Lung (tissue), 12 donors: ENCODE measurements around the gene NECTIN4. TPM values are rescaled to one million over a fixed set of nuclear protein-coding genes. Genes with fewer than 3 reads are reported as not detected.

ENCODE experiments used
- ATAC-seq: fragments of 200-7000 bp; cut with Tn5 transposase; one replicate; pipeline ENCODE4 v1.9.1; 2020; ENCODE audit warnings: moderate number of reproducible peaks; ENCODE audit not compliant: insufficient read depth, low FRiP score
- DNase-seq, 3 donors: peaks; one replicate each; pipeline ENCODE4 v3.0.0-alpha.2; 2013 to 2017
- H3K27ac ChIP-seq, 2 donors: one replicate each; pipeline ENCODE4 v1.5.1; 2013; ENCODE audit warnings: mild to moderate bottlenecking in 2 of 2, moderate library complexity in 2 of 2, control low read depth in 1 of 2, inconsistent platforms in 1 of 2, low read depth in 1 of 2, low read length in 1 of 2
- H3K27me3 ChIP-seq, 3 donors: one replicate each; pipeline ENCODE4 v1.5.1; 2013; ENCODE audit warnings: low read length in 2 of 3; ENCODE audit not compliant: control insufficient read depth in 3 of 3, insufficient read depth in 3 of 3
- H3K36me3 ChIP-seq, 4 donors: one replicate each; pipeline ENCODE4 v1.5.1; 2013; ENCODE audit warnings: low read length in 4 of 4, mild to moderate bottlenecking in 1 of 4, moderate library complexity in 1 of 4; ENCODE audit not compliant: control insufficient read depth in 4 of 4, insufficient read depth in 4 of 4
- H3K4me1 ChIP-seq, 5 donors: one replicate each; pipeline ENCODE4 v1.5.1; 2013; ENCODE audit warnings: low read length in 5 of 5, mild to moderate bottlenecking in 2 of 5, moderate library complexity in 1 of 5; ENCODE audit not compliant: control insufficient read depth in 5 of 5, insufficient read depth in 5 of 5
- H3K4me3 ChIP-seq: one replicate; pipeline ENCODE4 v1.5.1; 2013; ENCODE audit warnings: mild to moderate bottlenecking, control low read depth, moderate library complexity
- H3K9ac ChIP-seq, 2 donors: one replicate each; pipeline ENCODE4 v1.5.1; 2013; ENCODE audit warnings: low read length in 2 of 2, control low read depth in 1 of 2; ENCODE audit not compliant: insufficient read depth in 1 of 2
- H3K9me3 ChIP-seq, 4 donors: one replicate each; pipeline ENCODE4 v1.5.1; 2013; ENCODE audit warnings: low read length in 3 of 4, mild to moderate bottlenecking in 1 of 4, moderate library complexity in 1 of 4; ENCODE audit not compliant: control insufficient read depth in 4 of 4, insufficient read depth in 3 of 4
- CTCF ChIP-seq: IDR thresholded peaks from 2 replicates; pipeline ENCODE4 v1.5.1; 2012; ENCODE audit warnings: mild to moderate bottlenecking; ENCODE audit errors: control extremely low read depth, extremely low read depth
- WGBS, 2 donors: extraction: QIAGEN DNeasy Blood & Tissue Kit; methylation state at CpG; one replicate each; pipeline ENCODE4 v1.1.7; 2013; 5-methylcytosine and 5-hydroxymethylcytosine counted together
- polyA plus RNA-seq, 2 donors: library from polyadenylated mRNA; stranded (reverse); fragments of 200-250 nt; gene quantifications; one replicate each; pipeline ENCODE4 v1.2.1, GENCODE V29; 2013
- total RNA-seq, 2 donors: library from RNA; depleted of rRNA in 1 of 2; stranded (reverse); fragments of >200 nt in 1 of 2; gene quantifications; one replicate each; pipeline ENCODE4 v1.2.1, GENCODE V29; 2014 to 2021
- donor health status: control.
- donor health status: control.
- donor health status: Bipolar disorder and iron deficiency.
- donor health status: healthy.
- donor health status: DM: yes; HTN: yes; CAD: no.

NECTIN4 gene
- total and polyA plus RNA-seq, 4 donors: 6.2 to 12.5 (median 9.9) TPM

GRCh38 chr1:161072751-161073449 lies 16.5 kb downstream of the NECTIN4 start:
- H3K9me3 ChIP-seq: no peaks in the 10 kb centered on the region
- DNase-seq (no peak), ATAC-seq (no peak)
- WGBS, 2 donors: 93 to 95% methylated on average over 19 of the region's 19 CpGs
- no peak overlapping the region for H3K27ac ChIP-seq
- H3K36me3 ChIP-seq: peaks cover 0 to 2% (median 0%) of the 10 kb centered on the region in 4 donors
- no peak overlapping the region for H3K4me3 ChIP-seq
- H3K4me1 ChIP-seq: peaks cover 0 to 2% (median 0%) of the 10 kb centered on the region in 5 donors
- no peak for TF ChIP-seq CTCF
- H3K9ac ChIP-seq: no peak overlapping the region
- no peaks in the 10 kb centered on the region for H3K27me3 ChIP-seq

DNA sequence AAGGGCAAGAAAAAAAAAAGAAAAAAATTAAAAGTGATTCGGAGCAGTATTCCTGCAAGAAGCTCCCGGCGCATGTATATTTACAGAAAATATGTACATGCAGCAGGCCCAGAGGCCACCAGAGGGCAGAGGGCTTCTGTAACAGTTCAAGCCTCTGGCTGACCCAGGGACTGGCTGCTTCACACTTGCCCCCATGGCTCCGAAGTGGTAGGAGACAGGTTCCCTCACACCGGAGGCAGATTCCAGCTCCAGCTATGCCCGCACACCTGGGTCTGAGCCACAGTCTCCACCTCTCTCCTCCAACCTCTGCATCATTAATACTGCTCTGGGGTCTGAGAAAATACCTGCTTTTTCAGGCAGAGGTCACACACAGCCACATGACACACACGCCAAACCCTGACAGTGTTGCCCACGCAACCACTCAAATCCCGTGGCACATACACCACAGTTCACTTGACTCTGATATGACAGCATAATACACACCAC lies 17.4 kb downstream of the NECTIN4 start:
- DNase-seq: peak in 2 of 3 donors; percentile 17 to 41
- H3K4me1 ChIP-seq: peaks cover 0 to 2% (median 0%) of the 10 kb centered on the region in 5 donors
- H3K36me3 ChIP-seq: peaks cover 0 to 2% (median 0%) of the 10 kb centered on the region in 4 donors
- no peak overlapping the region for H3K27ac ChIP-seq
- H3K9ac ChIP-seq: no peak overlapping the region
- WGBS, 2 donors: 55 to 59% methylated on average over 9 of the region's 9 CpGs
- no peaks in the 10 kb centered on the region for H3K9me3 ChIP-seq
- H3K4me3 ChIP-seq: no peak overlapping the region
- peak; percentile 35 for TF ChIP-seq CTCF
- no peaks in the 10 kb centered on the region for H3K27me3 ChIP-seq
- no peak for ATAC-seq

DNA sequence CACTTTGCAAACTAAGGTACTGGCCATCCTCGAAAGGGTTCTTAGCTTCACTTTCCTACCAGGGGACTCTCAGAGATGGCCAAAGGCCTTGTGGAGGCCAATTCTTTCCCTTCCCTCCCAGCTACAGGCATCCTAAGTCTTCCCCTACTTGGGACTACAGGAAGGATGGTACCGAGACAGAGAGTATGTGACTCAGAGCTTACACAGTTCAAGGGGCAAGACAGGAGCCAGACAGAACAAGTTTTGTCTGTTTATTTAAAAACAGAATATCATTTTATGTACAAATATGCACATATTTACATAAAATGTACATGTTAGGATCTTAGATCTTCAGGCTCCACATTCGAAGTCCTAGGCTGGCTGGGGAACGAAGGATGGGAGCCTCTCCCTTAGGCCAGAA lies 18.6 kb downstream of the NECTIN4 start:
- Histone ChIP-seq H3K9me3 (no peaks in the 10 kb centered on the region), H3K27ac (no peak overlapping the region), H3K27me3 (no peaks in the 10 kb centered on the region), H3K36me3 (no peaks in the 10 kb centered on the region), H3K4me3 (no peak overlapping the region), H3K9ac (no peak overlapping the region), H3K4me1 (peaks cover 0 to 2% (median 0%) of the 10 kb centered on the region in 5 donors)
- 92 to 93% methylated on average over 4 of the region's 4 CpGs for WGBS, 2 donors
- ATAC-seq (no peak), DNase-seq (no peak)
- TF ChIP-seq CTCF: no peak
